GM13976 (cell line): ENCODE results near the gene PTPRA.
A peak's percentile ranks its signal among the peaks of the same experiment; 100 is the strongest.

Experiments
- DNase-seq: peaks from one replicate; pipeline ENCODE4 v3.0.0; 2012; ENCODE audit warnings: low spot score
- CTCF ChIP-seq: IDR thresholded peaks from 2 replicates; pipeline ENCODE4 v1.5.1; 2012; ENCODE audit warnings: borderline replicate concordance, mild to moderate bottlenecking; ENCODE audit not compliant: insufficient read depth; ENCODE audit errors: extremely low read depth, missing control alignments, control extremely low read depth
- in situ Hi-C: fragments of 300-500 bp; cut with MboI; formaldehyde crosslinking; loops from one replicate; pipeline ENCODE4 v1.12.0; 2022; ENCODE audit warnings: low sequenced_read_pairs, mixed read lengths, inconsistent platforms; ENCODE audit not compliant: unreplicated experiment

Gene PTPRA

GRCh38 chr20:2955257-2955970 is 82.1 kb downstream of the PTPRA start:
- peak; percentile 45 for DNase-seq
- in situ Hi-C loops, result no loop called here
- no peak for TF ChIP-seq CTCF

- in situ Hi-C loops, result no loop called here
Observed at GRCh38 chr20:2956480-2956879, 83.2 kb downstream of the PTPRA start.

GRCh38 chr20:2967841-2968240 is 94.6 kb downstream of the PTPRA start:
- in situ Hi-C loops, result no loop called here
- no peak for DNase-seq
- TF ChIP-seq CTCF, result no peak

More at GRCh38 chr20:2956480-2956879, 83.2 kb downstream of the PTPRA start:
- DNase-seq, result no peak
- no peak for TF ChIP-seq CTCF

- in situ Hi-C loops, result no loop called here
- no peak for TF ChIP-seq CTCF
- no peak for DNase-seq
Observed at GRCh38 chr20:2972126-2972525, 98.8 kb downstream of the PTPRA start.

- in situ Hi-C loops, result no loop called here
- no peak for DNase-seq
- TF ChIP-seq CTCF, result no peak
Observed at GRCh38 chr20:2973574-2973973, 100.3 kb downstream of the PTPRA start.

GRCh38 chr20:2978519-2978918 is 105.2 kb downstream of the PTPRA start:
- no peak for TF ChIP-seq CTCF
- DNase-seq, result no peak
- in situ Hi-C loops, result no loop called here
